ENCODE results near the gene RHOBTB1.

The RHOBTB1 gene

DNA sequence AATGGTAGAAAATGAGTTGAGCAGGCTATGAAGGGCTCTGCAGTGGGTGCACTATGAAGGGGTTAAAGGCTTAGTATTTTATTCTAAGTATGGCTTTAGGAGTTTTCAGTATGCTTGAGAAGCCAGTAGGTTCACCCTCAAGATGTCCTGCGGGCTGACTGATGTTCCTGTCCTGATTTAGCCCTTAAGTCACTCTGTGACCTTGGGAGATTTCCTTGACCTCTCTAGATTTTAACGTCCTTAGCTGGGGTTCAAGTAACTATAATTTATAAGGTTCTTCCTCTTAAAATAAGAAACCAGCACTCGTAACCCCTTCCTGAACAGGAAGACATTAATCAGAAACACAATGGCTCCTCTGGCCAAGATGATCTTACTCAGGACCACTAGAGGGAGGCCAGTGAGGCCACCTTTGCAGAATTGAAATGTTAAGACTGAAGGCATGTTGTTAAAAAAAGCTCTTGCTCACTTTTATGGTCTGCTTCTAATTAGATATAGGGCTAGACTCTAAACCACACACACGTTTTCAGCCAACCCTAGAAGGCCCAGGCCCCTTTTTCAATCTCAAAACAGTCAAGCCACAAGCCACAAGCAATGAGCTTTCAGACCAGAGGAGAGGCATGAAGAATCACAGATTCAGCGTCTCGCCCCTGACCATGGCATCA, 123.8 kb downstream of the RHOBTB1 start:
- DNase-seq (ENCODE audit: low spot score): no peak

Data from putamen (tissue), 1 donor.